WTC11 (cell line): ENCODE data around the gene SNAPC4. TPM values are rescaled to one million over a fixed set of nuclear protein-coding genes. Genes with fewer than 3 reads are reported as not detected.

Source experiments
- ATAC-seq: fragments of 200-7000 bp; cut with Tn5 transposase; 2 replicates; pipeline ENCODE4 v1.10.0; 2021; ENCODE audit warnings: mild to moderate bottlenecking, moderate library complexity
- CTCF ChIA-PET: fragments of 300-600 bp; sonication (Branson Sonifier 250); formaldehyde crosslinking; loops from one replicate; lab custom pipeline; 2021; ENCODE audit warnings: antibody characterized with exemption; lab: Charles Lee
- POLR2A ChIA-PET: fragments of 350-600 bp; sonication (Branson Sonifier 250); formaldehyde crosslinking; loops from one replicate; lab custom pipeline; 2021; ENCODE audit warnings: antibody characterized with exemption; lab: Charles Lee
- DNase-seq: peaks from one replicate; pipeline ENCODE4 v3.0.0; 2021; ENCODE audit warnings: low spot score
- H3K27ac Mint-ChIP-seq: 2 replicates; pipeline ENCODE4 v1.8.0; 2021; ENCODE audit warnings: mixed read lengths
- H3K27me3 Mint-ChIP-seq: 2 replicates; pipeline ENCODE4 v1.8.0; 2021; ENCODE audit warnings: low read depth, mild to moderate bottlenecking, moderate library complexity, mixed read lengths
- H3K36me3 Mint-ChIP-seq: 2 replicates; pipeline ENCODE4 v1.8.0; 2021; ENCODE audit warnings: mixed read lengths
- H3K4me1 Mint-ChIP-seq: 2 replicates; pipeline ENCODE4 v1.8.0; 2022; ENCODE audit warnings: mixed read lengths
- H3K4me3 Mint-ChIP-seq: 2 replicates; pipeline ENCODE4 v1.8.0; 2021; ENCODE audit warnings: mild to moderate bottlenecking, moderate library complexity, mixed read lengths
- H3K9me3 Mint-ChIP-seq: 2 replicates; pipeline ENCODE4 v1.8.0; 2021; ENCODE audit warnings: mixed read lengths
- ATF1 ChIP-seq: sonication (generic); formaldehyde crosslinking; IDR thresholded peaks from 2 replicates; pipeline ENCODE4 v1.8.1; 2023; ENCODE audit warnings: mild to moderate bottlenecking, moderate library complexity, missing genetic modification reagents
- CBFB ChIP-seq: sonication (generic); formaldehyde crosslinking; IDR thresholded peaks from 2 replicates; pipeline ENCODE4 v1.8.1; 2022; ENCODE audit warnings: mild to moderate bottlenecking, low read depth, missing genetic modification reagents
- CREM ChIP-seq: sonication (generic); formaldehyde crosslinking; IDR thresholded peaks from 2 replicates; pipeline ENCODE4 v1.8.1; 2022; ENCODE audit warnings: mild to moderate bottlenecking, missing genetic modification reagents, moderate library complexity
- HMGA2 ChIP-seq: fragments of 250-450 bp; sonication (Bioruptor Pico); IDR thresholded peaks from 2 replicates; pipeline ENCODE4 v1.4.0; 2021; ENCODE audit warnings: mild to moderate bottlenecking, moderate library complexity
- JUN ChIP-seq: sonication (generic); formaldehyde crosslinking; IDR thresholded peaks from 2 replicates; pipeline ENCODE4 v1.8.0; 2023; ENCODE audit warnings: mild to moderate bottlenecking, missing genetic modification reagents
- KAT7 ChIP-seq: sonication (generic); formaldehyde crosslinking; IDR thresholded peaks from 2 replicates; pipeline ENCODE4 v1.8.1; 2023; ENCODE audit warnings: missing genetic modification reagents, mild to moderate bottlenecking, borderline replicate concordance
- NFATC4 ChIP-seq: fragments of 250-450 bp; sonication (Bioruptor Pico); IDR thresholded peaks from 2 replicates; pipeline ENCODE4 v1.9.0; 2021; ENCODE audit warnings: mild to moderate bottlenecking
- PRRX2 ChIP-seq: fragments of 250-450 bp; sonication (Bioruptor Pico); IDR thresholded peaks from 2 replicates; pipeline ENCODE4 v1.8.0; 2021; ENCODE audit warnings: mild to moderate bottlenecking
- RORB ChIP-seq: fragments of 250-450 bp; sonication (Bioruptor Pico); IDR thresholded peaks from 2 replicates; pipeline ENCODE4 v1.9.0; 2021; ENCODE audit warnings: mild to moderate bottlenecking
- SOX15 ChIP-seq: fragments of 250-450 bp; sonication (Bioruptor Pico); IDR thresholded peaks from 2 replicates; pipeline ENCODE4 v1.9.0; 2021; ENCODE audit warnings: mild to moderate bottlenecking
- TCF7 ChIP-seq: sonication (generic); formaldehyde crosslinking; IDR thresholded peaks from 2 replicates; pipeline ENCODE4 v1.8.0; 2022; ENCODE audit warnings: mild to moderate bottlenecking, low read depth, missing genetic modification reagents, moderate library complexity
- TP53 ChIP-seq: sonication (generic); formaldehyde crosslinking; IDR thresholded peaks from 2 replicates; pipeline ENCODE4 v1.8.1; 2023; ENCODE audit warnings: mild to moderate bottlenecking, missing genetic modification reagents
- ZNF416 ChIP-seq: fragments of 250-450 bp; sonication (Bioruptor Pico); IDR thresholded peaks from 2 replicates; pipeline ENCODE4 v1.9.0; 2021; ENCODE audit warnings: mild to moderate bottlenecking, inconsistent platforms
- total RNA-seq: library from RNA; stranded (reverse); gene quantifications from 3 replicates; pipeline ENCODE4 v1.2.3, GENCODE V29; 2021
- TF ChIP-seq, protein P1 (sequence below): sonication (generic); formaldehyde crosslinking; conservative IDR thresholded peaks from 2 replicates; pipeline ENCODE4 v1.8.1; 2022; ENCODE audit warnings: mild to moderate bottlenecking, missing genetic modification reagents
- TF ChIP-seq, protein P2 (sequence below): fragments of 250-450 bp; sonication (Bioruptor Pico); IDR thresholded peaks from 2 replicates; pipeline ENCODE4 v1.9.0; 2021; ENCODE audit warnings: mild to moderate bottlenecking, borderline replicate concordance
- TF ChIP-seq, protein P3 (sequence below): sonication (generic); formaldehyde crosslinking; IDR thresholded peaks from 2 replicates; pipeline ENCODE4 v1.8.1; 2023; ENCODE audit warnings: mild to moderate bottlenecking, missing genetic modification reagents
- TF ChIP-seq, protein P4 (sequence below): sonication (generic); formaldehyde crosslinking; IDR thresholded peaks from 2 replicates; pipeline ENCODE4 v1.8.1; 2022; ENCODE audit warnings: low read depth, mild to moderate bottlenecking, moderate library complexity, missing genetic modification reagents, borderline replicate concordance
- TF ChIP-seq, protein P5 (sequence below): fragments of 250-450 bp; sonication (Bioruptor Pico); IDR thresholded peaks from 2 replicates; pipeline ENCODE4 v1.8.0; 2021; ENCODE audit warnings: mild to moderate bottlenecking
- TF ChIP-seq, protein P6 (sequence below): sonication (generic); formaldehyde crosslinking; conservative IDR thresholded peaks from 2 replicates; pipeline ENCODE4 v1.8.1; 2023; ENCODE audit warnings: mild to moderate bottlenecking, low read depth, missing genetic modification reagents, moderate library complexity
- TF ChIP-seq, protein P7 (sequence below): fragments of 250-450 bp; sonication (Bioruptor Pico); conservative IDR thresholded peaks from 2 replicates; pipeline ENCODE4 v1.9.0; 2021; ENCODE audit warnings: mild to moderate bottlenecking

The SNAPC4 gene
- total RNA-seq, 1 experiment from 2014 or later: 22.8 TPM

DNA sequence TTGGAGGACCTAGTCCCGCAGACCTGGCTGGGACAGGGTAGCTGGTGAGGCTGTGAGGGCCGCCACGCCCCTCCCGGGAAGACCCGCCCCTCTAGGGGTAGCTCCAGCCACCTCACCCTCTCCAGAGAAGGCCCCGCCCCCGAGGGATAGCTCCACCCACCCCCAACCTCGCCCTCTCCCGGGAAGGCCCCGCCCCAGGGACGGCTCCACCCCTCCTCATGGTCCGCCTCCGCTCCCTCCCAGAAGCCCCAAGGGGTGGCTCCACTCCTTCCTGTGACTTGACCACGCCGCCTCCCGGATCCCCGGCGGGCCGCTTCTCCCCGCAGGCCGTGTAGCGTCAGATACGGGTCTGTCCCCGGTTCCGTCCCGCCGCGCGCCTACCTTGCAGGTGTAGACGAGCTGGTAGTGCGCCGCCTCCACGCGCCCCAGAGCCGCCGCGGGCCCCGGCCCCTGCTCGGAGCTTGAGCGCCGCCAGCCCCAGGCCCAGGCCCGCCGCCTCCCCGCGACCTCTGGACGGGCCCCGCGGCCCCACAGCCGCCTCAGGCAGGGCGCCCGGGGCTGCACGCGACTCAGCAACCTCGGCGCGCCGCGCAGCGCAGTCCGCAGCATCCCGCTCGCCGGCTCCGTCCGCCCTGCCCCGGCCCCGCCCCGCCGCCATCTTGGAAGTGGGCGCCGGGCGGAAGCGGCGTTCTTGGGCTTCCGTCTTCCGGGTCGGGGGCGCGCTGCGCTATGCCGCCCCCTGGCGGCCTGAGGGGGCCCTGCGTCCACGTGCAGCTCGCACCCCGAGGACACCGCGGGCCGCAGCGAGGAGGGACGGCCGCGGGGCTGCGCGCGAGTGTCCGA, 36.6 kb downstream of the SNAPC4 start, which contains the start of gene DNLZ:
TSS of gene DNLZ (minus strand) at position 639 of the 843 bp plus-strand sequence. CDS start at position 609, 30 bp downstream.
- peak within 1 kb of the TSS; percentile 45 for H3K27ac Mint-ChIP-seq
- DNase-seq (peak; percentile 98), ATAC-seq (peak; percentile 93)
- H3K36me3 Mint-ChIP-seq: no peaks in the 10 kb centered on the region
- ChIA-PET POLR2A (interaction anchor here (0.7 to 1.9 kb wide), 10 partner anchors 9 to 75 kb away, joined by 3 to 8 read pairs (median 3); partner anchors contain the start of genes ENTR1 and PMPCA), CTCF (interaction anchor here (0.5 to 3.8 kb wide), 47 partner anchors 8 to 612 kb away, joined by 3 to 41 read pairs (median 4); partner anchors contain the start of genes CARD9, INPP5E and SNAPC4)
- peaks cover 5% of the 10 kb centered on the region for H3K4me1 Mint-ChIP-seq
- no peaks in the 10 kb centered on the region for H3K9me3 Mint-ChIP-seq
- peak within 1 kb of the TSS; percentile 71 for H3K4me3 Mint-ChIP-seq
- H3K27me3 Mint-ChIP-seq: no peaks in the 10 kb centered on the region
- TF ChIP-seq TCF7 (peak; percentile 91), RORB (CRISPR knock-in tag) (no peak), HMGA2 (CRISPR knock-in tag) (no peak), JUN (CRISPR knock-in tag) (no peak), SOX15 (no peak), NFATC4 (no peak), CBFB (peak; percentile 88; the same call in 1 of the 2 replicates), KAT7 (CRISPR knock-in tag) (peak; percentile 98), ZNF416 (no peak; the same call in 1 of the 2 replicates), CREM (peak; percentile 79; the same call in 1 of the 2 replicates), TP53 (CRISPR knock-in tag) (peak; percentile 96), ATF1 (no peak), PRRX2 (CRISPR knock-in tag) (no peak)
- TF ChIP-seq, protein P1, sequence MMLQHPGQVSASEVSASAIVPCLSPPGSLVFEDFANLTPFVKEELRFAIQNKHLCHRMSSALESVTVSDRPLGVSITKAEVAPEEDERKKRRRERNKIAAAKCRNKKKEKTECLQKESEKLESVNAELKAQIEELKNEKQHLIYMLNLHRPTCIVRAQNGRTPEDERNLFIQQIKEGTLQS (CRISPR knock-in tag): peak; percentile 79; the same call in 1 of the 2 replicates
- TF ChIP-seq, protein P2, sequence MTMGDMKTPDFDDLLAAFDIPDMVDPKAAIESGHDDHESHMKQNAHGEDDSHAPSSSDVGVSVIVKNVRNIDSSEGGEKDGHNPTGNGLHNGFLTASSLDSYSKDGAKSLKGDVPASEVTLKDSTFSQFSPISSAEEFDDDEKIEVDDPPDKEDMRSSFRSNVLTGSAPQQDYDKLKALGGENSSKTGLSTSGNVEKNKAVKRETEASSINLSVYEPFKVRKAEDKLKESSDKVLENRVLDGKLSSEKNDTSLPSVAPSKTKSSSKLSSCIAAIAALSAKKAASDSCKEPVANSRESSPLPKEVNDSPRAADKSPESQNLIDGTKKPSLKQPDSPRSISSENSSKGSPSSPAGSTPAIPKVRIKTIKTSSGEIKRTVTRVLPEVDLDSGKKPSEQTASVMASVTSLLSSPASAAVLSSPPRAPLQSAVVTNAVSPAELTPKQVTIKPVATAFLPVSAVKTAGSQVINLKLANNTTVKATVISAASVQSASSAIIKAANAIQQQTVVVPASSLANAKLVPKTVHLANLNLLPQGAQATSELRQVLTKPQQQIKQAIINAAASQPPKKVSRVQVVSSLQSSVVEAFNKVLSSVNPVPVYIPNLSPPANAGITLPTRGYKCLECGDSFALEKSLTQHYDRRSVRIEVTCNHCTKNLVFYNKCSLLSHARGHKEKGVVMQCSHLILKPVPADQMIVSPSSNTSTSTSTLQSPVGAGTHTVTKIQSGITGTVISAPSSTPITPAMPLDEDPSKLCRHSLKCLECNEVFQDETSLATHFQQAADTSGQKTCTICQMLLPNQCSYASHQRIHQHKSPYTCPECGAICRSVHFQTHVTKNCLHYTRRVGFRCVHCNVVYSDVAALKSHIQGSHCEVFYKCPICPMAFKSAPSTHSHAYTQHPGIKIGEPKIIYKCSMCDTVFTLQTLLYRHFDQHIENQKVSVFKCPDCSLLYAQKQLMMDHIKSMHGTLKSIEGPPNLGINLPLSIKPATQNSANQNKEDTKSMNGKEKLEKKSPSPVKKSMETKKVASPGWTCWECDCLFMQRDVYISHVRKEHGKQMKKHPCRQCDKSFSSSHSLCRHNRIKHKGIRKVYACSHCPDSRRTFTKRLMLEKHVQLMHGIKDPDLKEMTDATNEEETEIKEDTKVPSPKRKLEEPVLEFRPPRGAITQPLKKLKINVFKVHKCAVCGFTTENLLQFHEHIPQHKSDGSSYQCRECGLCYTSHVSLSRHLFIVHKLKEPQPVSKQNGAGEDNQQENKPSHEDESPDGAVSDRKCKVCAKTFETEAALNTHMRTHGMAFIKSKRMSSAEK (CRISPR knock-in tag): 0 out of 2 replicates have a peak, but pooled peaks have one; percentile 14
- TF ChIP-seq, protein P3, sequence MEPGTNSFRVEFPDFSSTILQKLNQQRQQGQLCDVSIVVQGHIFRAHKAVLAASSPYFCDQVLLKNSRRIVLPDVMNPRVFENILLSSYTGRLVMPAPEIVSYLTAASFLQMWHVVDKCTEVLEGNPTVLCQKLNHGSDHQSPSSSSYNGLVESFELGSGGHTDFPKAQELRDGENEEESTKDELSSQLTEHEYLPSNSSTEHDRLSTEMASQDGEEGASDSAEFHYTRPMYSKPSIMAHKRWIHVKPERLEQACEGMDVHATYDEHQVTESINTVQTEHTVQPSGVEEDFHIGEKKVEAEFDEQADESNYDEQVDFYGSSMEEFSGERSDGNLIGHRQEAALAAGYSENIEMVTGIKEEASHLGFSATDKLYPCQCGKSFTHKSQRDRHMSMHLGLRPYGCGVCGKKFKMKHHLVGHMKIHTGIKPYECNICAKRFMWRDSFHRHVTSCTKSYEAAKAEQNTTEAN (CRISPR knock-in tag): peak; percentile 95
- TF ChIP-seq, protein P4, sequence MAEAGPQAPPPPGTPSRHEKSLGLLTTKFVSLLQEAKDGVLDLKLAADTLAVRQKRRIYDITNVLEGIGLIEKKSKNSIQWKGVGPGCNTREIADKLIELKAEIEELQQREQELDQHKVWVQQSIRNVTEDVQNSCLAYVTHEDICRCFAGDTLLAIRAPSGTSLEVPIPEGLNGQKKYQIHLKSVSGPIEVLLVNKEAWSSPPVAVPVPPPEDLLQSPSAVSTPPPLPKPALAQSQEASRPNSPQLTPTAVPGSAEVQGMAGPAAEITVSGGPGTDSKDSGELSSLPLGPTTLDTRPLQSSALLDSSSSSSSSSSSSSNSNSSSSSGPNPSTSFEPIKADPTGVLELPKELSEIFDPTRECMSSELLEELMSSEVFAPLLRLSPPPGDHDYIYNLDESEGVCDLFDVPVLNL (CRISPR knock-in tag): peak; percentile 81; the same call in 1 of the 2 replicates
- TF ChIP-seq, protein P5, sequence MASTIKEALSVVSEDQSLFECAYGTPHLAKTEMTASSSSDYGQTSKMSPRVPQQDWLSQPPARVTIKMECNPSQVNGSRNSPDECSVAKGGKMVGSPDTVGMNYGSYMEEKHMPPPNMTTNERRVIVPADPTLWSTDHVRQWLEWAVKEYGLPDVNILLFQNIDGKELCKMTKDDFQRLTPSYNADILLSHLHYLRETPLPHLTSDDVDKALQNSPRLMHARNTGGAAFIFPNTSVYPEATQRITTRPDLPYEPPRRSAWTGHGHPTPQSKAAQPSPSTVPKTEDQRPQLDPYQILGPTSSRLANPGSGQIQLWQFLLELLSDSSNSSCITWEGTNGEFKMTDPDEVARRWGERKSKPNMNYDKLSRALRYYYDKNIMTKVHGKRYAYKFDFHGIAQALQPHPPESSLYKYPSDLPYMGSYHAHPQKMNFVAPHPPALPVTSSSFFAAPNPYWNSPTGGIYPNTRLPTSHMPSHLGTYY (CRISPR knock-in tag): no peak
- TF ChIP-seq, protein P6, sequence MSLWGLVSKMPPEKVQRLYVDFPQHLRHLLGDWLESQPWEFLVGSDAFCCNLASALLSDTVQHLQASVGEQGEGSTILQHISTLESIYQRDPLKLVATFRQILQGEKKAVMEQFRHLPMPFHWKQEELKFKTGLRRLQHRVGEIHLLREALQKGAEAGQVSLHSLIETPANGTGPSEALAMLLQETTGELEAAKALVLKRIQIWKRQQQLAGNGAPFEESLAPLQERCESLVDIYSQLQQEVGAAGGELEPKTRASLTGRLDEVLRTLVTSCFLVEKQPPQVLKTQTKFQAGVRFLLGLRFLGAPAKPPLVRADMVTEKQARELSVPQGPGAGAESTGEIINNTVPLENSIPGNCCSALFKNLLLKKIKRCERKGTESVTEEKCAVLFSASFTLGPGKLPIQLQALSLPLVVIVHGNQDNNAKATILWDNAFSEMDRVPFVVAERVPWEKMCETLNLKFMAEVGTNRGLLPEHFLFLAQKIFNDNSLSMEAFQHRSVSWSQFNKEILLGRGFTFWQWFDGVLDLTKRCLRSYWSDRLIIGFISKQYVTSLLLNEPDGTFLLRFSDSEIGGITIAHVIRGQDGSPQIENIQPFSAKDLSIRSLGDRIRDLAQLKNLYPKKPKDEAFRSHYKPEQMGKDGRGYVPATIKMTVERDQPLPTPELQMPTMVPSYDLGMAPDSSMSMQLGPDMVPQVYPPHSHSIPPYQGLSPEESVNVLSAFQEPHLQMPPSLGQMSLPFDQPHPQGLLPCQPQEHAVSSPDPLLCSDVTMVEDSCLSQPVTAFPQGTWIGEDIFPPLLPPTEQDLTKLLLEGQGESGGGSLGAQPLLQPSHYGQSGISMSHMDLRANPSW (CRISPR knock-in tag): 0 out of 2 replicates have a peak, but pooled peaks have one; percentile 31
- TF ChIP-seq, protein P7, sequence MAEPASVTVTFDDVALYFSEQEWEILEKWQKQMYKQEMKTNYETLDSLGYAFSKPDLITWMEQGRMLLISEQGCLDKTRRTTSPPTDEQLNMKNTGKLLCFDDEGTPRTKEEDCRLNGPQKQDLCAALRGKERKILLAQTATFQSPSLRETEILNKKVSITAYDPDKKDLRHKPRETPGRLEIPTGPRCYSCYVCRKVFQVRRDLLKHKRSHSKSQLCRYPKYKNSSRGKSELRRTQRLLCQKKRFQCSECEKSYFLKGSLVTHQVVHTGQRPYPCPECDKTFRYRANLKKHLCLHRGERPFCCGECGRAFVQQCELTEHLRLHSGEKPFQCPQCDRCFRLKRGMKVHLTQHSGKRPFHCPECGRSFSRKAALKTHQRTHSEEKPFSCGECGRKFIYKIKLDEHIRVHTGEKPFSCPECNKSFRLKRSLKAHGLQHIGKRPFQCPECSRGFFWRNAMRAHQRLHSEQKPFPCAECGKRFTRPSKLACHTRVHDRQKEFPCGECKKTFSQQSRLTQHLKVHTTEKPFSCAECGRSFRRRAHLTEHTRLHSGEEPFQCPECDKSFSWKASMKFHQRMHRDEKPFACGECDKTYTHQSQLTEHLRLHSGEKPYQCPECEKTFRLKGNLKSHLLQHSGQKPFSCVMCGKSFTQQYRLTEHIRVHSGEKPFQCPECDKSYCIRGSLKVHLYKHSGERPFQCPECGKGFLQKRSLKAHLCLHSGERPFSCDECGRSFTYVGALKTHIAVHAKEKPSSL (CRISPR knock-in tag): no peak
